GM12892 (cell line): Measurements from ENCODE around the gene PKIG. TPM values are rescaled to one million over a fixed set of nuclear protein-coding genes. Genes with fewer than 3 reads are reported as not detected.

Source experiments
- DNase-seq: peaks from one replicate; pipeline ENCODE4 v3.0.0; 2011; ENCODE audit not compliant: insufficient read length
- FAIRE-seq: peaks from 2 replicates; lab custom pipeline; 2011; peaks lifted over from hg19 to GRCh38; lab: Jason Lieb, UNC
- POLR2A ChIP-seq: IDR thresholded peaks from 2 replicates; pipeline ENCODE4 v1.6.1; 2011; ENCODE audit warnings: low read depth, low read length, control low read depth
- POLR2AphosphoS5 ChIP-seq: IDR thresholded peaks from 2 replicates; pipeline ENCODE4 v1.6.1; 2011; ENCODE audit warnings: low read depth, low read length, control low read depth
- TAF1 ChIP-seq: IDR thresholded peaks from 2 replicates; pipeline ENCODE4 v1.6.1; 2011; ENCODE audit warnings: low read depth, mild to moderate bottlenecking, control low read depth, low read length, borderline replicate concordance
- polyA plus RNA-seq: library from polyadenylated mRNA; unstranded; fragments of >200 nt; gene quantifications from one replicate; pipeline ENCODE4 v1.2.1, GENCODE V29; 2012; ENCODE audit warnings: missing spikeins, inconsistent platforms; ENCODE audit not compliant: missing spikeins

The PKIG gene
- 29.0 TPM for polyA plus RNA-seq

GRCh38 chr20:44582311-44583025 is at the start of gene PKIG:
Gene PKIG, plus strand, starts transcription at chr20:44582579. Its CDS starts 31,978 bp downstream, at chr20:44614557.
- no peak for DNase-seq
- FAIRE-seq, result no peak
- TF ChIP-seq TAF1, result no peak
- TF ChIP-seq POLR2AphosphoS5, result no peak
- TF ChIP-seq POLR2A, result 0 out of 2 replicates have a peak, but pooled peaks have one; percentile 22

GRCh38 chr20:44532981-44533331 is 49.4 kb upstream of the PKIG start:
- no peak for FAIRE-seq
- TF ChIP-seq TAF1 (no peak), POLR2AphosphoS5 (no peak), POLR2A (no peak)
- DNase-seq, result no peak

GRCh38 chr20:44533928-44534327 is 48.5 kb upstream of the PKIG start:
- FAIRE-seq, result no peak
- no peak for TF ChIP-seq TAF1
- TF ChIP-seq POLR2AphosphoS5, result no peak
- no peak for TF ChIP-seq POLR2A
- DNase-seq, result no peak

GRCh38 chr20:44536175-44536574 is 46.2 kb upstream of the PKIG start:
- no peak for DNase-seq
- no peak for TF ChIP-seq TAF1
- no peak for TF ChIP-seq POLR2AphosphoS5
- TF ChIP-seq POLR2A, result no peak
- FAIRE-seq, result no peak

GRCh38 chr20:44537993-44538392 is 44.4 kb upstream of the PKIG start:
- TF ChIP-seq POLR2A (no peak), TAF1 (no peak), POLR2AphosphoS5 (no peak)
- no peak for DNase-seq
- FAIRE-seq, result no peak

- TF ChIP-seq POLR2AphosphoS5, result no peak
- no peak for TF ChIP-seq POLR2A
- TF ChIP-seq TAF1, result no peak
- no peak for DNase-seq
- no peak for FAIRE-seq
These were observed 41.5 kb upstream of the PKIG start for GRCh38 chr20:44540834-44541233.

- TF ChIP-seq POLR2AphosphoS5, result no peak
- no peak for TF ChIP-seq TAF1
- no peak for TF ChIP-seq POLR2A
- no peak for DNase-seq
- no peak for FAIRE-seq
These were observed 40.4 kb upstream of the PKIG start for GRCh38 chr20:44541992-44542391.

- DNase-seq, result no peak
- TF ChIP-seq POLR2A (no peak), TAF1 (no peak)
These were observed 39.5 kb upstream of the PKIG start for GRCh38 chr20:44542890-44543289.

GRCh38 chr20:44543358-44543757 is 39.0 kb upstream of the PKIG start:
- TF ChIP-seq TAF1 (no peak), POLR2A (no peak), POLR2AphosphoS5 (no peak)
- no peak for FAIRE-seq
- DNase-seq, result no peak

More at GRCh38 chr20:44542890-44543289, 39.5 kb upstream of the PKIG start:
- no peak for FAIRE-seq

- FAIRE-seq (no peak), DNase-seq (no peak)
- TF ChIP-seq TAF1, result no peak
- no peak for TF ChIP-seq POLR2A
- TF ChIP-seq POLR2AphosphoS5, result no peak
These were observed 38.1 kb upstream of the PKIG start for GRCh38 chr20:44544263-44544662.

GRCh38 chr20:44547419-44547818 is 35.0 kb upstream of the PKIG start:
- FAIRE-seq (no peak), DNase-seq (no peak)
- TF ChIP-seq POLR2A, result no peak
- TF ChIP-seq POLR2AphosphoS5, result no peak
- no peak for TF ChIP-seq TAF1

- no peak for TF ChIP-seq TAF1
- no peak for TF ChIP-seq POLR2AphosphoS5
- TF ChIP-seq POLR2A, result no peak
- FAIRE-seq (no peak), DNase-seq (no peak)
These were observed 33.3 kb upstream of the PKIG start for GRCh38 chr20:44549123-44549522.

- TF ChIP-seq POLR2AphosphoS5 (no peak), TAF1 (no peak), POLR2A (no peak)
- FAIRE-seq, result no peak
- DNase-seq, result no peak
These were observed 30.3 kb upstream of the PKIG start for GRCh38 chr20:44552050-44552449.
